ENCODE results near the gene IL25.
"Not testable (repeated sequence)": the region's sequence is repeated elsewhere in the genome, so short reads cannot be mapped to it uniquely, and the experiment has no call there.

DNA sequence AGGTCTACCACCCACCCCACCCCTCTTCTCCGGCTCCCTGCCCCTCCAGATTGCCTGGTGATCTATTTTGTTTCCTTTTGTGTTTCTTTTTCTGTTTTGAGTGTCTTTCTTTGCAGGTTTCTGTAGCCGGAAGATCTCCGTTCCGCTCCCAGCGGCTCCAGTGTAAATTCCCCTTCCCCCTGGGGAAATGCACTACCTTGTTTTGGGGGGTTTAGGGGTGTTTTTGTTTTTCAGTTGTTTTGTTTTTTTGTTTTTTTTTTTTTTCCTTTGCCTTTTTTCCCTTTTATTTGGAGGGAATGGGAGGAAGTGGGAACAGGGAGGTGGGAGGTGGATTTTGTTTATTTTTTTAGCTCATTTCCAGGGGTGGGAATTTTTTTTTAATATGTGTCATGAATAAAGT, 46.9 kb upstream of the IL25 start:
- not testable (repeated sequence) for TF ChIP-seq POLR2AphosphoS5, CBX5, MAFK (IDR thresholded peaks at IDR 0.05; ENCODE audit: low read depth, low read length)
- TF ChIP-seq, protein P1, sequence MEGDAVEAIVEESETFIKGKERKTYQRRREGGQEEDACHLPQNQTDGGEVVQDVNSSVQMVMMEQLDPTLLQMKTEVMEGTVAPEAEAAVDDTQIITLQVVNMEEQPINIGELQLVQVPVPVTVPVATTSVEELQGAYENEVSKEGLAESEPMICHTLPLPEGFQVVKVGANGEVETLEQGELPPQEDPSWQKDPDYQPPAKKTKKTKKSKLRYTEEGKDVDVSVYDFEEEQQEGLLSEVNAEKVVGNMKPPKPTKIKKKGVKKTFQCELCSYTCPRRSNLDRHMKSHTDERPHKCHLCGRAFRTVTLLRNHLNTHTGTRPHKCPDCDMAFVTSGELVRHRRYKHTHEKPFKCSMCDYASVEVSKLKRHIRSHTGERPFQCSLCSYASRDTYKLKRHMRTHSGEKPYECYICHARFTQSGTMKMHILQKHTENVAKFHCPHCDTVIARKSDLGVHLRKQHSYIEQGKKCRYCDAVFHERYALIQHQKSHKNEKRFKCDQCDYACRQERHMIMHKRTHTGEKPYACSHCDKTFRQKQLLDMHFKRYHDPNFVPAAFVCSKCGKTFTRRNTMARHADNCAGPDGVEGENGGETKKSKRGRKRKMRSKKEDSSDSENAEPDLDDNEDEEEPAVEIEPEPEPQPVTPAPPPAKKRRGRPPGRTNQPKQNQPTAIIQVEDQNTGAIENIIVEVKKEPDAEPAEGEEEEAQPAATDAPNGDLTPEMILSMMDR (IDR thresholded peaks at IDR 0.05; ENCODE audit: control extremely low read depth in 1 of 3, insufficient read depth in 1 of 3, low read depth in 1 of 3, low read length in 3 of 3), result not testable (repeated sequence)

Measured in H1 (cell line).